ENCODE data around the gene SFXN2.
"Not testable (repeated sequence)": the region's sequence is repeated elsewhere in the genome, so short reads cannot be mapped to it uniquely, and the experiment has no call there.

SFXN2 gene, protein sequence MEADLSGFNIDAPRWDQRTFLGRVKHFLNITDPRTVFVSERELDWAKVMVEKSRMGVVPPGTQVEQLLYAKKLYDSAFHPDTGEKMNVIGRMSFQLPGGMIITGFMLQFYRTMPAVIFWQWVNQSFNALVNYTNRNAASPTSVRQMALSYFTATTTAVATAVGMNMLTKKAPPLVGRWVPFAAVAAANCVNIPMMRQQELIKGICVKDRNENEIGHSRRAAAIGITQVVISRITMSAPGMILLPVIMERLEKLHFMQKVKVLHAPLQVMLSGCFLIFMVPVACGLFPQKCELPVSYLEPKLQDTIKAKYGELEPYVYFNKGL

DNA sequence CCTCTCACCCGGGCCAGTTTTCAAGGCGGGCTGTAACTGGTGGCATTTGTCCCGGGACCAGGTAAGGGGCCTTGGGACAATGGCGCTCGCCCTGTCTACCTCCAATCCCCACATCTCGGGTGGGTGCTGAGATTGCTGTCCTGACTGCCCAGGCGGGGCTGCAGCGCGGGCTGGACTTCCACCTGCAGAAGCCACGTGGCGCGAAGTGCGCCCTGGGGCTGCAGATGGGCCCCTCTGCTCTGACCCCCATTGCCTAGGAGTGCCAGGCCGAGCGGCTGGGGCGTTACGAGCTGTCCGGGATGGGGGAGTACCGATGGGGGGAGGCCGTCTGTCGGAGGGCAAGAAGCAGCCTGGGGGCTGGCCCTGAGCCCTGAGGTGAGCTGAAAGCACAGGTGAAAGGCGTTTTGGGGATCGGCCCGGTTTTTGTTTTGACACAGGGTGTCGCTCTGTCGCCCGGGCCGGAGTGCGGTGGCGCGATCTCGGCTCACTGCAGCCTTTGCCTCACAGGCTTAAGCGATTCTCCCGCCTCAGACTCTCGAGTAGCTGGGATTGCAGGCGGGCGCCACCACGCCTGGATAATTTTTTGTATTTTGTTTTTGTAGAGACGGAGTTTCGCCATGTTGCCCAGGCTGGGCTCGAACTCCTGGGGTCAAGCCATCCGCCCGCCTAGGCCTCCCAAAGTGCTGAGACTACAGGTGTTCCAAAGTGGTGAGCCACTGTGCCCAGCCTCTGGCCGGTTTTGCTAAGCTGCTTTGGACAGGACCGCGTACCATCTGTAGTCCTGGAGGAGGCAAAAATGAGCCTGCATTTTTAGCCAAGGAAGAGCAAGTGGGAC lies at the start of gene SFXN2:
Gene SFXN2 (plus strand): TSS at position 16 of the 835 bp plus-strand sequence. CDS start 12,001 bp downstream, outside the sequence.
- no peak for DNase-seq

DNA sequence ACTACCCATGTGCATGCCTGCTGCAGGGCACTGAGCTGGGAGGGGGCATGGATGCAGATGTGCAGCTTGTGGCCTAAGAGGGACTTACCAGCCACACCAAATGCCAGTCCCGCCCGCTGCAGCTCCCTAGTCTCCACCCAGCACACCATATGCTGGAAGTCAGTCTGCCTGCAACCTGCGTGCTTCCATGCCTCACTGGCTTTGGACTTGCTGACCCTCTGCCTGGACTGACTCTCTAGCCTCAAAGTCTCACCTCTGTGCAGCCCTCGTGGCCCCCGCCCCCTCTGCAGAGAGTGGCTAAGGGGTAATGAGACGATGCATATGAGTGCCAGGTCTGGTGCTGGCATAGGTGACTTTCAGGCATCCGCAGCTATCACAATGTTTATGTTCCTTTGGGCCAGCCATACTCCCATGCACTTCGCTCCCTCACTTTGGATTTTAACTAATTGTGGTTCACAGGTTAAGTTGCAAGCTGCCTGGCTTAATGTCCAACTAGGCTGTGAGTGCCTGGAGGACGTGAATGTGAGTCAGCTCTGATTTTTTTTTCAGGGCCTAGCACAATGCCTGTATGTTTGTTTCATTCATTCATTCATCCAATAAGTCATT lies 48.4 kb upstream of the SFXN2 start:
- no peak for DNase-seq

DNA sequence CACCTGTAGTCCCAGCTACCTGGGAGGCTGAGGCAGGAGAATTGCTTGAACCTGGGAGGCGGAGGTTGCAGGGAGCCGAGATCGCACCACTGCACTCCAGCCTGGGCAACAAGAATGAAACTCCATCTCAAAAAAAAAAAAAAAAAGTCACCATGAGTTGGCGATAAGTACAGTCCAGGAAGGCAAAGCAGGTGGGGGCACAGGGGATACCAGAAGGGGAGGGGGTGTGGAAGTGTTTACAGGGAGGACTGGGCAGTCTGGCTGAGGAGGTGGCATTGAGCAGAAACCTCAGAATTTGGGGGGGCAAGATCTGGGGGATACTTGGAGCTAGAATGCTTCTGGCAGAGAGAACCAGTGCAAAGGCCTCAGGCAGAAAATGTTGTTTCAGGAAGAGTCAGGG lies 47.0 kb upstream of the SFXN2 start:
- not testable (repeated sequence) for DNase-seq

DNA sequence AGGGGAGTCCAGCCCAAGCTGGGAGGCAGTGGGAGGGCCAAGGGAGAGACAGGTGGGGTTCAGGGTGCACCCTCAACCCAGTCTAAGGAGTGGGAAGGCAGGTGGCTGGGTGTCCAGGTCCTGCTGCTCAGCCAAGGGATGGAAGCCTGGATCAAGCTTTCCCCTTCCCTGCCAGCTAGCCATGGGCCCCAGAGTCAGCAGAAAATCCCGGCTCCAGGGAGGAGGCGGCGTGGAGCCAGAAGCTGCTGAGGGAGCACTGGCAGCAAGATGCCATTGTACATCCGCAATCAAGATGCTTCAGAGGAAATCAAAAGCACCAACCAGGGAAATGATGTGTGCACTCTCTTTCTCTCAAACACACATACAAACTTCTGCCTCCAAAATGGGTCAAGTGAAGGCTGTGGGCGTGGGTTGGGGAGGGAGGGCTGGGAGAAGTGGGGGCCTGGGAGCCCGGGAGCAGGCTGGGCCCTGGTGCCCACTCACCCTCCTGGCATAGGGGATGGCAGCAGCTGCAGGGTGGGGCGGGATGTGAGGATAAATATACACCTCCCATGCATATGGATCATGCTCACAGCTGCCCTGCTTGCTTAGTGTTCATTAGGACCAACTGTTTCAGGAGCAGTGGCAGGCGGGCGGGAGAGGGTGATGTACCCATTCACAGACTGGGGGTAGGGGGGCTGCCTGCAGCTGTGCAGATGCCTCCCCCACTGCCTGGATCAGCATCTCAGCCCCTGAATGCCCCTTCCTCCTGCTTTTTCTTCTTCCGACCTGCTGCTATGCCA lies 45.9 kb upstream of the SFXN2 start:
- DNase-seq, result no peak

DNA sequence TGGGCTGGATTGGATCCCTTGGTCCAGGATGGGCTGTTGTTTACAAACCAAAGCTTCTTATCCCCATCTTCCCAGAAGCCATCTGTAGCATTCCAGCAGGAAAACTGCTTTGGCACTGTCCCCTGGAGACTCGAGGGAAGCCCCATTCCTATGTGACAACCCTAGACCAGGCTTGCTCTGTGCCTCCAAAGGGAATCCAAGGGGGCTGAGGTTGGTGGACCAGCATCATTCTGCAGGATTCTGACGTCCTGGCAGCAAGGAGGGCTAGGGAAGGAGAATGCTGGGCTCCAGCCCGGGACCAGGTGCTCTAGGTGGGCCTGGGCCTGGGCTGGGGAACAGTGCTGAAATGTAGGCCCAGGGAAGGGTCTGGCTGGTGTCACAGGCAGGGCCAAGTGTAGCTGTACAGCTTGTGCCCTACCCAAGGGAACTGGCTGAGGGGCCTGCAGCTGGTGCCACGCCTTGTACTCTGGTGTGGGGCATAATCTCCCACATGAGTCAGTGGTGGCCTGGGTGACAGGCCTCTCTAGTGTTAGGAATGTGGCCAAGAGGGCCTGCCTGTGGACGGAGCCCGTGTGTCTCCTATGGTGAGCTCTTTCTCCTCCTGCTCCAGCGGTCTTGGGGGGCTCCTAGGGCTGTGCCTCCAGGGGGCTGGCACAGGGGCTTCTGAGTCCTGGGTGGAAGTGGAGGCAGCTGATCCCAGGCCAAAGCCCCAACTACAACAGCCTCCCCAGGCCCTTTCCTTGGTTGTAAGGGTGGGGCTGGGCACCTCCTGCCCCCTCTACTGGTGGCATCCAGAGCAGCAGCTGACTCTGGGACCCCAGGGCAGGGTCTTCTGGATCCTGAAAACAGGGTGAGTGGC lies 45.0 kb upstream of the SFXN2 start:
- no peak for DNase-seq

DNA sequence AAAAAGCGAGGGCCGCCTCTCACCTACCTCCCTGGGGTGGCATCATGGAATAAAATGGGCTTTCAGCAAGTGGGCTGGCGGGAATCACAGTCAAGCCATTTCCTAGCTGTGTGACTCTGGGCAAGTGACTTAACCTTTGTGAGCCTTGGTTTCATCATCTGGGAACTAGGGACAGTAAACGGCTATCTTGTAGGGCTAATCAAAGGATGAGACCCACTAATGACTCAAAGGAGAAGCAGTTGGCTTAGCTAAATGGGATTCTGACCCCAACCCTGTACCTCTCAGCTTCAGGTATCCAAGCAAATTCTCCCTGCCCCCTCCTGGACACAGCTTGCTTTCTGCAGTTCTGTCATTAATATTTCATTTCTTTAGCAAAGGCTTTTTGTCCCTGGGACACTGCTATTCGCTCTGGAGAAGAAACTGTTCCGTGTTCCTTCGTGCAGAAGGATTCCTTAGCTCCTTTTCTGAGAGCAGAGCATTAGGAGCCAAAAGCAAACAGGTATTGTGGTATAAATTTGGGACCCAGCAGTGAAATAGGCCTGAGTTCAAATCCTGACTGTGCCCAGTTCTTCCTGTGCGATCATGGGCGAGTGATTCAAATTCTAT lies 44.3 kb upstream of the SFXN2 start:
- DNase-seq, result no peak

DNA sequence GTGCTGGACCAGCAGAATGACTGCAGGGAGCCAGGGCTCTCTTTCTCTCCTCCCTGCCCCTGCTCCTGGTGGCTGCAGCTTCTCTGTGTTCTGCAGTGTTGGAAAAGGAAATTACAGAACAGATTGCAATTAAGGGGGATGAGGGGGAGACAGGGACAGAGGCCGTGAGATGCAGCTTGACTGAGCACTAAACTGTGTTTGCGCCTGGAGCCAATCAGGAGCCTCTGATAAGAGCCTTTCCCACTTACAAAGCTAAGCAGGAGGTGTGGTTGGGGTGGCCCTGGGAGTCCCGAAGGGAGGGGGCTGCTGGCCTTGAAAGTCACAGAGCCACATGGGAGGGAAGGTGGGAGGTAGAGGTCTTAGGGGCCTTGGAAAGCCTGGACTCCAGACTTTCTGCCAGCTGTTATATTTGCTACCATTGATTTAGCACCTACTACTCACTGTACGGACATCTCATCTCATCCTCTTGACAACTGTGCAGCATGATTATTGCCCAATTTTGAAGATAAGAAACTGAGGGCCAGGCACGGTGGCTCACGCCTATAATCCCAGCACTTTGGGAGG lies 43.5 kb upstream of the SFXN2 start:
- DNase-seq, result no peak

DNA sequence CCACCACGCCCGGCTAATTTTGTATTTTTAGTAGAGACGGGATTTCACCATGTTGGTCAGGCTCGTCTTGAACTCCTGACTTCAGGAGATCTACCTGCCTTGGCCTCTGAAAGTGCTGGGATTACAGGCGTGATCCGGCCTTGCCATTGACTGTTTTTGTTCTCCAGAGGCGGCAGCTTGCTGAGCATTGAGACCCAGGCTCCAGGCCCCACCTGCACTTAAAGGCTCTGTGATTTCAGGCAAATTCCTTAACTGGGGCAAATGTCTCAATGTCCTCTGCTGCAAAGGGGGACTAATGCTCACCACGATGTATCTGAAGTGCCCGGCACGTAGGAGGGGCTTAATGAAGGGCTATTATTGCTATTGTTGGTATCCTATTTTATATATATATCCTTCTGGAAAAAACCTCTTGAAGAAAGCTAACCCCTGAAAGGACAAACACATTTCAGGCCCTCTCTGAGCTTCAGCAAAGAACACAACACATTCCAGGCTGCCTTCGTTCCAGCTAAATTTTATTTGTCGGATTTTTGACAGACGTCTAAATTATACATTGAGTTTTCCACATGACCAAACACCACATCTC lies 41.1 kb upstream of the SFXN2 start:
- no peak for DNase-seq

DNA sequence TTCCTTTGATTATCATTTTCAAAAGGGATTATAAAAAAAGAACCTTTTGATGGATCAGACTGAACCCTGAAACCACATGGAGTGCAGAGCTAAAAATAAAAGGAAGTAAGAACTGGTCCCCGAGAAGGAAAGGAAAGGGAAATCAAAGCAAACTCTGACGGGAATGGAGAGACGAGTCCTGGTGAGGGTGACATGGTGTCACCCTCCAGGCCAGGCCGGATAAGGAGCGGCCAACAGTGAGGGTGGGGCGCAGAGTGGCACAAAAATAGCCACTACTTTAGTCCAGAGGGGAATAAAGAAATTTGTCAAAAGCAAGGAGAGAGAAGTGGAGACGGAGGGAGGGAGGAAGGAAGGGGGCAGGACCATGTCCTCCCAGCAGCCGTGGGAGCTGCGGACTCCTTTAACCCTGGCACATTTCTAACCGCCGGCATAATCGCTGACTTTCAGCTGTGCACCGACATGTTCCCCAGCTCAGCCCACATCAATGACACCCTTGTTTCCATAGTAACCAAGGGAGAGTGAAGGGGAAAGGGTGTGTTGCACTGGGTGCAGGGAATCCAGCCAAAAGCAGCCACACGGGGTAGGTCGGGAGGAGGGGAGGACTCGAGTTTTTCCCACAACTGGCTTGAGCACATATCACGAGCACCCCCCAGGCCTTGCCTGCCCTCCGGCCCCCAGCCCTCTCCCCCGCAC lies 40.5 kb upstream of the SFXN2 start:
- peak; percentile 24 for DNase-seq

DNA sequence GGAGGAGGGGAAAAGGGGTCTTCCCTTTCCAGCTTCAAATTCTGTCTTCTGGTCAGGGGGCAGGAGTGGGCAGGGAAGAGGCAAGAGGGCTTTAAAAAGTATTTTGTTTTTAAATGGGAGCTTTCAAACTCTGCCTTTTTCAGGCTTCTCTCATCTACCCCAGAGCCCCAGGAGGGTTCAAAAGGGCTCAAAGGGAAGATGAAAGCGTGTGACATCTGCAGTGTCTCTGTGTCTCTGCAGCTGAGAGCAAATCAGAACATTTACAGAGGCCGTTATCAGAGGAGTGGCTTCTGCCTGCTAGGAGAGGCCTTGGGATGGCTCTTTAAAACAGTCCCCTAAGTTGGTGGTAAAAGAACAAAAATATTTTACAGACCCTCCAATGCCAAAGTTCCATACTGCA lies 39.9 kb upstream of the SFXN2 start:
- no peak for DNase-seq

DNA sequence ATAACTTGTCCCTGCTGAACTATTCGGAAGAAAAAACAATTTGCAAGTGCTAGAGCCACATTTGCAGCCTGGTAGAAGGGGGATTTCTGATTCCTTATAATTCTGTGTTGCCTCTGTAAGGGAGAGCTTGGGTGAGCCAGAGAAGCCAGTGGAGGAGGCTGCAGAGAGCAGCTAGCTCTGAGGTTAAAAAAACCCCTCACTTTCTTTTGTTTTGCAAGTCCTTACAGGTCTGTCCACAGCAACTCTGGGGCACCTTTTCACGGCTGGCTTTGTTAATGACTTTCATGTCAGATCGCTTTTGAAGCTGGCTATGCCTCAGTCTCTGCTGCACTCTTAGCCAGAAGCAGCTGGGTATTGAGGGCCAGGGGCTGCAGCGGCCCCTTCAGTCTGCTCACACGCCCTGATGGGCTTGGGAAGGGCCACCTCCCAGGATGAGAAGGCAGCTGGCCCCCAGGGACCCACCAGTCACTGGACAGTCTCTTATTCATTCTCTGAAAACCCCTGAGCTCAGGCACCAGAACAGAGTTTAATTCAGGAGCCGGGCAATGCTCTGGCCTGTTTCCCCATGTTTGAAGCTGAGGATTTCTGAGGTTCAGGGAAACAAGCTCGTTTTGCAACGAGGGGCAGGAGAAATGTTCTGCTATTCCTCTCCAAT lies 39.3 kb upstream of the SFXN2 start:
- DNase-seq, result no peak

DNA sequence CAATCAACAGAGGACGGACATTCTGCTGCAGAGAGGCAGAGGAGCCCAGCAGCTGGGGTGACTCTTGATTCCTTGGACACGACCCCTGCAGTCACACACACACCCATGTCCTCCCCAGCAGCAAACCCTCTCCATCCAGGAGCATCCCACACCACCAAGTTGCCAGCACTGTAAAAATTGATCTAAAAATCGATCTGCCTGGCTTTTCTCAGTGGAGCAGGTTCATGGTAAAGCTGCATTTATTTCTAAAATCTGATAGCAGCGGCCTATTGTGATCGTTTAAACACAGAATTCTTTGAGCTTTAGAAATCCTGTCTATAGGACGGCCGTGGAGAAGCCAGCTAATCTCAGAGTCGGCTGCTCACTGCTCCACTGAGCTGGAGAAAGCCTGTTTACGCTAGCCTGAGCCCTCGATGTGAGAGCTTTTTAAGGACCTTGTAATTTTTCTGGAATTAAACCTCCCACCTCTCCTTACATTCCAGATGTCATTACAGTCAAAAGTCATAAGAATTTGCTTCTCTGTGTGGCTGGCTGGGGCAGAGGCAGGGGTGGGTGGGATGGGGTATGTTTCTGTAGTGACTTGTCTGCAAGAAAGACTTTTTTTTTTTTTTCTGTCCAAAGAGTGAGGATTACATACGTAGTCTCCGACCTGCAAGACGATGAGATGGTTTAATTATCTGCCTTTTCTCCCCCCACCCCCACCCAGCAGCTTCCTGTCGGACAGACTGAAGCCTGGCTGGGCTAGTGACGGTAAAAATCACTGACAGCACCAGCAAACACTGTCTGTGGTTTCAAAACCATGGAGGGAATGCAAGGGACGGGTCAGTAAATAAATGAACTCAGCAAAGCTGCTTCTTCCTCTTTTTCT lies 38.5 kb upstream of the SFXN2 start:
- no peak for DNase-seq

DNA sequence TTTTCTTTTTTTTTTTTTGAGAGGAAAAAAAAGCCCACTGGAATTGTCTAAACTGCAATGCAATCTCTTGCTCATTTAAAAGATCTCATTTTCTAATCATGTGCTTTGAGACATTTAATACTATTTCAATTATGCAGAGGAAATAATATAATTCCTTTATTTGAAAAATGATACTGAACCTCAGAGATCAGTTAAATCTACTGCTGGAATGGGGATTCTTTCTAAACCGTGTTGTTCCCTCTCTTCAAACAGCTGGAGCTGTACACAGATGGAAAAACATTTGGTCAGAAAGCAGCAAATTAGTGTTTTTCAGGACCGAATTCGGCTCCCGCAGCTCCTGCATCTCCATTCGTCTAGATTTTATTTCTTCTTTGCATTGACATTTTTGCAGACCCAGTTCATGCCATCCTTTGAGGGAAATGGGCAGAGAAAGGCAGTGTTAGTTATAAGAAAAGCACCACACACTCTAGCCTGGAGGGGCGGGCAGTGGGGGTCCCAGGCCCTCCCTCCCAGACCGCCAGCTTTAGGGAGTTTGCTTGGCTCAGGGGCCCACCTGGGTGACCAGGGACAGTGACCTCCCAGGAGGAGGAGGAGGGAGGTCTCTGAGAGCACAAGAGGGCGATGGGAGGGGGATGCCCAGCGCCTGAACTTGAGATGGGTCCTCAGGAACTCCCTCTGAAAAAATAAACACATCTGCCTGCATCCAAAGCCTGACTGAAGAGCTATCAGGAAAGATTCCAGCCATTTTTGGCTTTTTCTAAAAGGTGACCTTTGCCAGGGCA lies 37.7 kb upstream of the SFXN2 start:
- DNase-seq, result no peak

DNA sequence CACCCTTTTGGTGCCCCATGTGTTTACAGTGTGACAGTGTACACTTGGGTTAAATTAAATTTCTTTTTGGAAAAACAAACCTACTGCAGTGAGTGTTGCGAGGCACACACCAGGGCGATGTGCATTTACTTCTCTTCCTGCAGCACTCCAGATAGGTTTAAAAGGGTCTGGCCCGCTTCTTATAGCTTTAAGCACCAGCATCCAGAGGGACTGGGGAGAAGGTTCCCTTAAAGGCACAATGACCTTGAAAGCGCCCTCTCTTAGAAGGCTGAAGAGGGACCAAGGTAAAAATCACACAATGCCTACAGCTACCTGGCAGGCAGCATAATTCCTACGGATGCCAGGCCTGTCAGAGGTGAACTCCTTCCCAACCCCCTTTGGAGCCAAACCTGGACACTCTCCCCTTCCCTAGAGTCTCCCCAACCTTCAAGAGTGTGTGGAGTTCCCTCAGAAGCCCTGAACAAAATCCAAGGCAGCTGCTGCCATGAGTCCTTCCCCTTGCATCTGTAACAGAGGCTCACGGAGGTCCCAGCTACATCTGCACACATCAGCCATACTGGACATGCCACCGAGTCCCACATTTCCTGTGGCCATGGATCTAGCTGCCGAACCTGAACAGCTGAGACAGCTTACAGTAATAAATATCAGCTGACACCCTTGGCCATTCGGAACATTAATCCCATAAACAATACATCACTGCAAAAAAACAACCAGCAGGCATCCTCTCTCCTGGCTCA lies 36.9 kb upstream of the SFXN2 start:
- DNase-seq, result no peak

DNA sequence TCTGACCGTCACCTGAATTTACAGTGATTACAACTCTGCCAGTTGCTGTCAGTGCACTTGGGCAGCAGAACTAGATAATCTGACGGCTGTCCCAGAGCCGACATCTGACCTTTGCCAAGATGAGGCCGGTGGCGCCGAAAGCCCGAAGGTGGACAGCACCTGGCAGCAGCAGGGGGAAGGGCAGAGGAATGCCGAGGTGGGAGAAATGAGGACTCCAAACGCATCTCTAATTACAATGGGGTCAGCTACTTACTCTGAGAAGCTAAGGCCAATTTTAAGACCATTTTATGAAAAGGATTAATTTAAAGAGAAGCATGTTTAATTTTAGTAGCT lies 36.4 kb upstream of the SFXN2 start:
- DNase-seq, result no peak

DNA sequence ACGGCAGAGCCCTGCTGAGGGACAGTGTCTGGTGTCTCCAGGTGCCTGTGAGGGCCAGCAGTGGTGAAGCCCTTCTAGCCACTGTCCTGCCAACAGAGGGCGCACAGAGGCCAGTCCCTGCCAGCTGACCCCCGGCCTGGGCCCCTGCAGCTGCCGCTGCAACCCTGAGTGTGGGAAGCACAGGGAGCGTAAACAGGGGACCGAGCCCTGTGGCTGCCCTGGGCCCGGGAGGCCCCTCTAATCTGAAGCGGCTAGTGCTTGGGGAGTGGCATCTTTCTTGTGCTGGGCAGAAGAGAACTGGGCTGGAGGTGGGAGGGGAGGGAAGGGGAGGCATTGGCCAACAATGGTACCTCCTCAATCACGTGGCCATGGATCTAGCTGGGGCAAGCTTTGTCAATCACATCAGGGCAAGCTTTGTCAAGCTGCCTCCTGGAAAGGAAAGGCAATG lies 35.6 kb upstream of the SFXN2 start:
- DNase-seq, result no peak

DNA sequence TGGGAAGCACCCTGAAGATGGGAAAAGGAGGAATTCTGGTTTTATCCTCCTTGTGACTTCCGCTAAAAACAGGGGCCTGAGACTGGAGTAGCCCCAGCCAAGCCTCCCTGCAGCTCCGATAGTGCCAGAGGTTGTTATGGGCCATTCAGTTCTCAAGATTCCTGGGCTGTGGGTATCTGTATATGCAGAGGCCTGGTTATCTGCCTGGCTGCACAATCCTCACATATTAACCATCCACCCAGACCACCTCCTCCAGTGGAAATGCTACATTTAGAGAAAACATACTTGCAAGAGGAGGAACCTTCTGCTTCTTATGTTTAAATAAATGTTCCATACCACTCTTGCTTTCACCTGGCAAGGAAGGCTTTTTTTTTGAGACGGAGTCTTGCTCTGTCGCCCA lies 34.8 kb upstream of the SFXN2 start:
- no peak for DNase-seq
